ENCODE measurements around the gene RFX1. TPM values are rescaled to one million over a fixed set of nuclear protein-coding genes. Genes with fewer than 3 reads are reported as not detected.

RFX1 gene
- total RNA-seq, 4 donors from 2014 or later: 6.8 to 13.2 (median 10.1) TPM

DNA sequence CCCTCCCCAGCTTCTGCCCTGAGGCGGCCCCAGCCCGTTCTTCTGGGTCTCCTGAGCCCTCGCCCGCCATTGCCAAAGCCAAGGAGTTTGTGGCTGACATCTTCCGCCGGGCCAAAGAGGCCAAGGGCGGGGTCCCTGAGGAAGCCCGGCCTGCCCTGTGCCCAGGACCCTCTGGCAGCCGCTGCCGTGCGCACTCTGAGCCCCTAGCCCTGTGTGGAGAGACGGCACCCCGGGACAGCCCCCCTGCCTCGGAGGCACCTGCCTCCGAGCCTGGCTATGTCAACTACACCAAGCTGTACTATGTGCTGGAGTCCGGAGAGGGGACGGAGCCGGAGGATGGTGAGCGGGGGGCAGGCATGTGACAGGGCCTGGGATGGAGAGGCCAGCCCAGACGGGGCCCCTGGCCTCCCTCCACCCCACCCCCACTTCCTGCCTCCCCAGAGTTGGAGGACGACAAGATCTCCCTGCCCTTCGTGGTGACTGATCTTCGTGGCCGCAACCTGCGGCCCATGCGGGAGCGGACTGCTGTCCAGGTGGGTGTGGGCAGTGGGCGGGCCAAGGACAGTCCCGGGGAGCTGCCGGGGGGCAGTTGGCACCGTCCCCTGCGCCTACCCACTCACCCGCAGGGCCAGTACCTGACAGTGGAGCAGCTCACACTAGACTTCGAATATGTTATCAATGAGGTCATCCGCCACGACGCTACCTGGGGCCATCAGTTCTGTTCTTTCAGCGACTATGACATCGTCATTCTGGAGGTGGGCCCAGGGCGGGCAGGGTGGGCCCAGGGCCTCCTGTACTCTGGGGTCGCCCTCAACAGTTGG lies 46.8 kb downstream of the RFX1 start:
- no peak for DNase-seq (ENCODE audit: low spot score in 2 of 2)
- H3K9me3 ChIP-seq: no peaks in the 10 kb centered on the region
- no peak overlapping the region for H3K4me3 ChIP-seq
- peaks cover 85% of the 10 kb centered on the region for H3K36me3 ChIP-seq
- H3K4me1 ChIP-seq: peaks cover 5% of the 10 kb centered on the region
- H3K27me3 ChIP-seq: no peaks in the 10 kb centered on the region
- H3K27ac ChIP-seq: no peak overlapping the region
- no peak for TF ChIP-seq POLR2A (IDR thresholded peaks at IDR 0.05)
- no peak for TF ChIP-seq CTCF (IDR thresholded peaks at IDR 0.05)
- 90% methylated on average over 15 of the region's 41 CpGs for WGBS

DNA sequence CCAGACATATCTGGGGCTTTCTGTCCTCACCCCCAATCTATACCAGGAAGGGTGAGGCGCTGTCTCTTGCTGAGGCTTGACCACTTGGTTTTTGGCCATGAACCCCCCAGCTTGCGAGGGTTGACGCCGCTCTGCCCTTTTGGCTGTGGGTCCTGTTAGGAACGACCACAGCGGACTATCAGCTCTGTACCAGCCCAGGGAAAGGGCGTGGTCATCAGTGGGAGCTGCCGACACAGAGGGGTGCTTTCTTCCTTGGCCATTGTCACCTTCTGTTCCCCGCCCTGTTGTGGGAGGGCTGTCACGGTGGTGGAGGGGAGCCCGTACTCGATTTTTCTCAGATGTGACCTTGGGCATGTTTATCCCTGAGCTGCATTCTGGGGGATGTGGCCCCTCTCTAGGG lies 48.1 kb downstream of the RFX1 start:
- WGBS: 66% methylated on average over 5 of the region's 12 CpGs

GRCh38 chr19:13957051-13957450 lies 49.1 kb downstream of the RFX1 start:
- 76% methylated on average over 7 of the region's 8 CpGs for WGBS
- H3K27ac ChIP-seq: no peak overlapping the region
- H3K27me3 ChIP-seq: no peaks in the 10 kb centered on the region
- peaks cover 74% of the 10 kb centered on the region for H3K36me3 ChIP-seq
- no peak for TF ChIP-seq POLR2A (IDR thresholded peaks at IDR 0.05)
- TF ChIP-seq EP300 (IDR thresholded peaks at IDR 0.05): no peak
- no peak for TF ChIP-seq CTCF (IDR thresholded peaks at IDR 0.05)
- no peak for TF ChIP-seq POLR2AphosphoS5 (IDR thresholded peaks at IDR 0.05)
- no peak overlapping the region for H3K4me3 ChIP-seq
- no peaks in the 10 kb centered on the region for H3K9me3 ChIP-seq
- peaks cover 22% of the 10 kb centered on the region for H3K4me1 ChIP-seq
- no peak for DNase-seq (ENCODE audit: low spot score in 2 of 2)

More for the DNA sequence above, 48.1 kb downstream of the RFX1 start:
- Histone ChIP-seq H3K27me3 (no peaks in the 10 kb centered on the region), H3K4me1 (peaks cover 18% of the 10 kb centered on the region), H3K4me3 (no peak overlapping the region), H3K9me3 (no peaks in the 10 kb centered on the region), H3K27ac (no peak overlapping the region), H3K36me3 (peaks cover 76% of the 10 kb centered on the region)
- no peak for DNase-seq (ENCODE audit: low spot score in 2 of 2)
- no peak for TF ChIP-seq POLR2AphosphoS5 (IDR thresholded peaks at IDR 0.05)
- no peak for TF ChIP-seq EP300 (IDR thresholded peaks at IDR 0.05)
- no peak for TF ChIP-seq CTCF (IDR thresholded peaks at IDR 0.05)
- no peak for TF ChIP-seq POLR2A (IDR thresholded peaks at IDR 0.05)

DNA sequence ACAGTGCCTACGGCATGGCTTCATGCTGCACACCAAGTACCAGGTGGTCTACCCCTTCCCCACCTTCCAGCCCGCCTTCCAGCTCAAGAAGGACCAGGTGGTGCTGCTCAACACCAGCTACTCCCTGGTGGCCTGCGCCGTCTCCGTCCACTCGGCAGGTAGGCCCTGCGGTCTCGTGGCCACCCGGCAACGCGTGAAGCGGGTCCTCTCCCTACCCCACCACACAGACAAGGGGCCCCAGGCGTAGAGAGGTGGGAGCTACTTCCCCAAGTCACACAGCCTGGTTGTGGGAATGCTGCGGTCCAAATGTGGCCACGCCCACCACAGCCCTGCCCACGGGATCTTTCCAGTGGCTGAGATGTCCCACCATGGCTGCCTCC lies 49.8 kb downstream of the RFX1 start:
- WGBS: 80% methylated on average over 5 of the region's 16 CpGs
- Histone ChIP-seq H3K9me3 (no peaks in the 10 kb centered on the region), H3K4me1 (peaks cover 27% of the 10 kb centered on the region), H3K27me3 (no peaks in the 10 kb centered on the region), H3K36me3 (peaks cover 67% of the 10 kb centered on the region), H3K4me3 (no peak overlapping the region), H3K27ac (no peak overlapping the region)
- TF ChIP-seq EP300 (IDR thresholded peaks at IDR 0.05) (no peak), POLR2A (IDR thresholded peaks at IDR 0.05) (no peak), CTCF (IDR thresholded peaks at IDR 0.05) (no peak), POLR2AphosphoS5 (IDR thresholded peaks at IDR 0.05) (no peak)
- DNase-seq (ENCODE audit: low spot score in 2 of 2): no peak

DNA sequence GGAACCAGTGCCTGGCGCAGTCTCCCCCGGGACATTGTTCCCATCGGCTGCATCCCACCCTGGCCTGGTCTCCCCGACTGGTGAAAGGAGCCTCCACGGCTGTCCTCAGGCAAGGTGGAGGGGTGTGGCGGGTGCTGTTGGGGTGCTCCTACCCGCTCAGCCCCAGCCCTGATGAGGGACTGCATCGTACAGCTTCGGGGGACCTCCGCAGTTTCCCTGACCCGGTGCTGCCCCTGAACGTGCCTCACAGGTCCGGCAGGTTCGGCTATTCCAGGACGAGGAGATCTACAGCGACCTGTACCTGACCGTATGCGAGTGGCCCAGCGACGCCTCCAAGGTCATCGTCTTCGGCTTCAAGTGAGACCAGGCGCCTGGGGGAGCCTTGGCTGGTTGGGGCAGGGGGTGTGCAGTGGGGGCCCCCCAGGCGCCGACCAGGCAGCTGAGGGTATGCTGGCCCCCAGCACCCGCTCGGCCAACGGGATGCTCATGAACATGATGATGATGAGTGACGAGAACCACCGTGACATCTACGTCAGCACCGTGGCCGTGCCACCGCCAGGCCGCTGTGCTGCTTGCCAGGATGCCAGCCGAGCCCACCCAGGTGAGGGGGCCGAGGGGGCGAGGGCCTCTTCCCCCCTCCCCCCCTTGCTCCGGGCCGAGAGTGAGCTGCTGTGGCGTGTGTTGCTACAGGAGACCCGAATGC lies 50.3 kb downstream of the RFX1 start:
- no peaks in the 10 kb centered on the region for H3K9me3 ChIP-seq

More for the DNA sequence above, 50.3 kb downstream of the RFX1 start:
- 92% methylated on average over 25 of the region's 42 CpGs for WGBS
- Histone ChIP-seq H3K4me1 (peaks cover 27% of the 10 kb centered on the region), H3K27me3 (no peaks in the 10 kb centered on the region), H3K4me3 (no peak overlapping the region), H3K27ac (no peak overlapping the region), H3K36me3 (peaks cover 61% of the 10 kb centered on the region)
- no peak for DNase-seq (ENCODE audit: low spot score in 2 of 2)
- TF ChIP-seq EP300 (IDR thresholded peaks at IDR 0.05) (no peak), POLR2AphosphoS5 (IDR thresholded peaks at IDR 0.05) (no peak), POLR2A (IDR thresholded peaks at IDR 0.05) (no peak), CTCF (IDR thresholded peaks at IDR 0.05) (no peak)

Measured in suprapubic skin (tissue), 4 donors.